ENCODE results near the gene MIPOL1. TPM values are rescaled to one million over a fixed set of nuclear protein-coding genes. Genes with fewer than 3 reads are reported as not detected.

Gene MIPOL1
- total RNA-seq, 1 experiment from 2014 or later: 15.4 TPM

- ATAC-seq: no peak
- Histone ChIP-seq H3K4me1 (ENCODE audit: control insufficient read depth in 1 of 2, insufficient read depth in 2 of 2, low read length in 2 of 2) (no peaks in the 10 kb centered on the region), H3K79me2 (ENCODE audit: insufficient read depth, low read length) (no peaks in the 10 kb centered on the region), H2AFZ (ENCODE audit: low read depth, low read length, poor library complexity, severe bottlenecking) (no peak overlapping the region), H3K27me3 (ENCODE audit: insufficient read depth, low read length) (no peaks in the 10 kb centered on the region), H3K4me2 (ENCODE audit: low read length) (no peak overlapping the region), H3K36me3 (ENCODE audit: control insufficient read depth in 1 of 2, insufficient read depth in 2 of 2, low read length in 2 of 2) (no peaks in the 10 kb centered on the region; a peak in 1 of 4 replicates), H3K9me2 (ENCODE audit: insufficient read depth) (no peaks in the 10 kb centered on the region), H3K9me3 (ENCODE audit: control insufficient read depth in 1 of 2, insufficient read depth in 1 of 2, low read depth in 1 of 2, low read length in 2 of 2) (no peaks in the 10 kb centered on the region), H3K27ac (ENCODE audit: low read depth, low read length) (no peak overlapping the region), H3K4me3 (replicated peaks in 1 of 2; ENCODE audit: low read depth in 1 of 2, low read length in 2 of 2) (no peak overlapping the region), H3K9ac (ENCODE audit: low read length) (no peak overlapping the region), H4K20me1 (ENCODE audit: insufficient read depth) (0 out of 2 replicates have a peak, but pooled peaks cover under 1% of the 10 kb centered on the region)
- RAD21 ChIA-PET (ENCODE audit: low non-redundant PET in 1 of 2, low total read pairs in 2 of 2, uncharacterized antibody in 2 of 2, unreplicated experiment in 2 of 2): no interaction called here
- no peak for DNase-seq (ENCODE audit: low read depth, low spot score)
- POLR2A ChIA-PET: no interaction called here
- BruUV-seq (replicated peaks): no TSS peak
- intact Hi-C loops (cut with micrococcal nuclease): no loop called here
- TF ChIP-seq ZFX (IDR thresholded peaks at IDR 0.05) (no peak), CTCF (IDR thresholded peaks at IDR 0.05 in 2 of 3, conservative IDR thresholded peaks at IDR 0.05 in 1 of 3; ENCODE audit: borderline replicate concordance in 1 of 3, insufficient read depth in 1 of 3, low read depth in 2 of 3, low read length in 2 of 3) (0 out of 6 replicates have a peak, but pooled peaks of 1 of the 3 experiments have one; percentile 6), RAD21 (IDR thresholded peaks at IDR 0.05; ENCODE audit: low read depth) (peak; percentile 40; the same call in 1 of the 2 replicates), REST (IDR thresholded peaks at IDR 0.05; ENCODE audit: low read depth) (no peak), SRF (IDR thresholded peaks at IDR 0.05; ENCODE audit: low read depth) (no peak)
- CTCF ChIA-PET: interaction anchor here (1.7 to 2.5 kb wide), 2 partner anchors 9 to 21 kb away, joined by 4 to 13 read pairs; no protein-coding TSS in a partner anchor
Measured at GRCh38 chr14:37251775-37252174, 54.0 kb downstream of the MIPOL1 start.

Measured in HCT116 (cell line).